GM19351 (cell line): ENCODE data around the gene HCRTR1.

Source experiments
- ATAC-seq: cut with Tn5 transposase; IDR thresholded peaks from one replicate; pipeline ENCODE4 v1.9.1; 2021; ENCODE audit warnings: mild to moderate bottlenecking, moderate library complexity; ENCODE audit not compliant: unreplicated experiment

The HCRTR1 gene

DNA sequence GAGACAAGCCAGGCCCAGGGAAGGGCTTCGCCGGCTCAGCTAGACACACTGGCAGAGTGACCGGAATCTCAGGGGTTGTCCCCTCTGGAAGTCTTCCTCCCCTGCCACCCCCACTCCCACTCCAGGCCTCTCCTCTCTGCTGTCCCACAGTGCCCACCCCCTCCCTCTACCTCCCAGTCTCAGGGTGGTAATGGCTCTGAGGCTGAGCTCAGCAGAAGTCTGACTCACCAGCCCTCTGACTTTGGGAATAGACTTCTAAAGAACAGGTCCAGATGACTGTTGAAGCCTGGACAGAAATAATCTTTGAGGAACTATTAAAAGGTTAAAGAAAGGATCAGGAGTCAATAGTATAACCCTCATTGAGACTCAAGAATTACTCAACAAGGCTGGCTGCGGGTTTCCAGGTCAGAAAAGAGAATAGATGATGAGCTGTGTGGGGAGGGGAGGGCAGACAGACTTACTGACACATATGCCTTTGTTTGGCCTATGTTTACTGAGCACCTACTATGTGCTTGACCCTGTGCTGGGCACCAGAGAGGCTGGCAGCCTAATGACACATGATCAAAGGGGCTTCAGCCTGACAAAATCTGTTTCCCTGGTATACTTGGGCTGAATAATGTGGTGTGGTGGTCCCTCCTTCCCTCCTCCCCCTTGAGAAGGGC, 8.2 kb downstream of the HCRTR1 start:
- no peak for ATAC-seq

DNA sequence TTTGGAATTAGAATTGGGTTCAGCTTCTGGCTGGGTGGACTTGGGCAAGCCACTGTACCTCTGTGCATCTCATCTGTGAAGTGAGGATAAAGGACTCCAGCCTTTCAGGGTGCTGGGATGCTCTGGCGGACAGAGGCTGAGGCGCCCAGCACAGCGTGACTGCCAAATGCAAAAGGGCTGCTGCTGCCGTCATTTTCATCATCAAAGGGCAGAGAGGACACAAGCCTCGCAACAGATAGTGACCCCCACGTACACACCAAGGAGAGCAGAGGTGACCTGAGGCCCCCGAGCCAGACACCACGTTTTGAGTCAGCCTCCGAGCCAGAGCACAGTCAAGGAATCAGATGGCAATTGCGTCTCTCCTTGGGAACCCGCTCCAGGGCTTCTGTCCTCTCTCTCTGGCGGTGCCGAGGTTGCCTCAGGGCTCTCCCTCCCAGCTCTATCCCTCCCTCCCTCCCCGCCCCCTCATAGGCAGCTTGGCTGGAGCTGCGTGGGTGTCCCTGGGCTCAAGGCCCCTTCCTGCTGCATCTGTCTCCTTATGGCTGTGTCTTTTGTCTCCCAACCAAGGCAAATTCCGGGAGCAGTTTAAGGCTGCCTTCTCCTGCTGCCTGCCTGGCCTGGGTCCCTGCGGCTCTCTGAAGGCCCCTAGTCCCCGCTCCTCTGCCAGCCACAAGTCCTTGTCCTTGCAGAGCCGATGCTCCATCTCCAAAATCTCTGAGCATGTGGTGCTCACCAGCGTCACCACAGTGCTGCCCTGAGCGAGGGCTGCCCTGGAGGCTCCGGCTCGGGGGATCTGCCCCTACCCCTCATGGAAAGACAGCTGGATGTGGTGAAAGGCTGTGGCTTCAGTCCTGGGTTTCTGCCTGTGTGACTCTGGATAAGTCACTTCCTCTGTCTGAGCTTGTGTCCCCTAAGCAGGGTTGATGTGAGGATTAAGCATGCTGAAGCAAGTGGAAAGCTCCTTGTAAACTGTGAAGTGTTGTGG, 9.0 kb downstream of the HCRTR1 start:
- no peak for ATAC-seq

DNA sequence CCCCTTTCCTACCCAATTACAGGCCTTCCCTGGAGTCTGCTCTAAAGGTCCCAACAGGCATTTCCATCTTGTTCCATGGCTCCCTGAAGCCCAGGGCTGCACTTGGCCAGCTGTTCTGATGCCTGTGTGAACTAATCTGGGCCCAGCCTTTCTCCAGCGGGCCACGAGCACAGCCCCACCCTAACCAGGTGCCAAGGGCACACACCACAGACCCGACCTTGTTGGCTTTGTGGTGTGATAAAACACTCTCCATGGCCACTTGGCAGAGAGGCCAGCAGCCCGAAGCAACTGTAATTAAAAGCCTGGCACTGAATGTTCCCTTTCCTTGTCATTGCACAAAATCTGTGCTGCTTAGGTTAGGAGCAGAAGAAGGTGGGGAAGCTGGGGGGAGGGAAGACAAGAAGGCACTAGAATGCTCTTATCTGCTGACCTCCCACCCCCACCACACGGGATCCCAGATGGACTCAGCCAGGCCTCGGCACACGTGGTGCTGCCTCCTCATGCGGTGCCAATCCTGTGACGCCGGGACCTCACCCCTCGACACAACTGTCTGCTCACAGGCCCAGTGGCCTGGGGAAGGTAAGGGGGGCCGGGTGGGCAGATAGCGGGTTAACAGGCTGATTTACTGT, 9.9 kb downstream of the HCRTR1 start:
- no peak for ATAC-seq

DNA sequence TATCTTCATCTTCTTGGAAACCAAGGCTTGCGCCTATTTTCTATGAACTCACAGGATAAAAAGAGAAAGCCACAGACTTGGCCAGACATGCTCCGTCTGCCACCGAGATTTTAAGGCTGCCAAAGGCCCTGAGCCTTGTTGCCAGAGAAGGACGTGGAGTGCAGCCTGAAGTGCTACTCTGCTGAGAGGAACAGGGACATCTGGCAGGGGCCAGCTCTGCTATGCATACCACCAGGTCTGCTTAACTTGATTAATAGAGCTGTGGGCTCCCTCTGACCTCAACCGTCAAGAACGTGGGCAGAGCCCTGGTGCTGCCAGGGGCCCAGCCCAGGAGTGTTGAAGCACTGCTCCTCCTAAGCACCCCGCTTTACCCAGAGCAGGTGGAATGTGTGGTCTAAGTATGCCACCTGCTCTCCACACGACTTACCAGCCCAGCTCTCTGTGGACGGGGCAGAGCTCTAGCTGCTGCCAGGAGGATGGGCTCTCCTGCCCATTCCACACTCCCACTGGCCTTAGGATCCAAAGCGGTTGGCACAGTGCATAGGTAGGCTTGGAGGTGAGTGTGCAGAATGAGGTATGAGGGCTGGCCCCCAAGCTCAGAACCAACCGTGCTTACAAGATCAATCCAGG, 10.6 kb downstream of the HCRTR1 start:
- ATAC-seq = no peak

DNA sequence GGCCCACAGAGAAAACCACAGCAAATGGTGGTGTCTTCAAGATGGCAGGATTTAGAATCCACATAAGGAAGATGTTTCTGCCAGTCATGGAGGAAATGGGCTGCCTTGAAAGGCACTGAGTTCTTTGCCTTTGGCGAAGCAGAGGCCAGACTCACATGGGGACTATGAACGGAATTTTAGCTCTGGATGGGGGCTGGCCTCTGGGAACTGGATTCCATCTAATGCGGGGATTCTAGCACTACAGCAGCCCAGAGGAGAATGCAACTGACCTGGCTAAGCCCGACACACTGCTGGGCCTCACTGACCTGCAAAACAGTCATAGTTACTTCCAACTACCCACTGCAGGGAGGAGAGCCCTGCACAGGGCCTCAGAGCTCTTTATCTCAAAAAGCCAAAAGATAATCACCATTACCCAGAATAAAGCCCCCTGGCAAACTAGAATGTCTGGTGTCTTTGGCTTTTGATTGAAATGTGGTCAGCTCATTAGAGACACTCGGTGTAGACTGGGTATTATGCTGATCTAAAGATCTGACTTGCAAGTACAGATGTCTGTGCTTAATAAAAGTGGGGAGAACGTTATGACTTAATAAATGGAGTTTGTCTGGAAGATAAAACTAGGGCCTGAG, 11.6 kb downstream of the HCRTR1 start:
- no peak for ATAC-seq

DNA sequence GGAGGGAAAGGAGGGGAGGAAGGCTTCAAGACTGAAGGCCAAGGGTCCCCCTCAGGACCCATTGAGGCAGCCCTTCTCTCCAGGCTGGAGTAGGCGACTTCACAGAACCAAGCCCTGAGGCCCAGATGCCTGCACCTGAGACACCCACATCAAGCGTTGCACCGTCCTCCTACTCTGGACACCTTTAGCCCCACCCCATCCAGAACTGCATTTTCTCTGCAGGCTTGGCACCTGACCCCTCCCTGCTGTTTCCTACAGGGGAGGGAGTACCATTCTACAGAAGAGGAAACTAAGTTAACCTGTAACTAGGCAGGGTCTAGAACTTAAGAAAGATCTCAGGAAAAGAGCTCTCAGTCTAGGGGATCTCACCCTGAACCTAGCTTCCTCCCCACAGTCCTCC, 15.2 kb downstream of the HCRTR1 start:
- ATAC-seq = no peak

DNA sequence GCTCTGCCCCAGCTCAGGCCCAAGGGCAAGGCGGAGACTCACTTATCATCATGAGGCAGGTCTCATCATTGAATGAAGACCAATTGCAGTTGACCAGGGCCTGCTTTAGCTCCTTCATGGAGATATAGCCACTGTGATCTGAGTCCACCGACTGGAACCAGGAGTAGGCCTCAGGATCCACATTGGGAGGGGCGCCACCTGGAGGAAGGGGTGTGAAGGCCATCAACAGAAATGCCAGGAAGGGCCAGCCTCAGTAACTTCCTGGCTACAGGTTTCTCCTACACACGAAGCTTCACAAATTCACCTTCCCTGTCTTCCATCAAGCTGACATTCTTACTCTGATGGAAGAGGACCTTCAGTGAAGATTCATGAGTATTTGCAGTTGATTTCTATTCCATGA, 15.6 kb downstream of the HCRTR1 start:
- no peak for ATAC-seq

DNA sequence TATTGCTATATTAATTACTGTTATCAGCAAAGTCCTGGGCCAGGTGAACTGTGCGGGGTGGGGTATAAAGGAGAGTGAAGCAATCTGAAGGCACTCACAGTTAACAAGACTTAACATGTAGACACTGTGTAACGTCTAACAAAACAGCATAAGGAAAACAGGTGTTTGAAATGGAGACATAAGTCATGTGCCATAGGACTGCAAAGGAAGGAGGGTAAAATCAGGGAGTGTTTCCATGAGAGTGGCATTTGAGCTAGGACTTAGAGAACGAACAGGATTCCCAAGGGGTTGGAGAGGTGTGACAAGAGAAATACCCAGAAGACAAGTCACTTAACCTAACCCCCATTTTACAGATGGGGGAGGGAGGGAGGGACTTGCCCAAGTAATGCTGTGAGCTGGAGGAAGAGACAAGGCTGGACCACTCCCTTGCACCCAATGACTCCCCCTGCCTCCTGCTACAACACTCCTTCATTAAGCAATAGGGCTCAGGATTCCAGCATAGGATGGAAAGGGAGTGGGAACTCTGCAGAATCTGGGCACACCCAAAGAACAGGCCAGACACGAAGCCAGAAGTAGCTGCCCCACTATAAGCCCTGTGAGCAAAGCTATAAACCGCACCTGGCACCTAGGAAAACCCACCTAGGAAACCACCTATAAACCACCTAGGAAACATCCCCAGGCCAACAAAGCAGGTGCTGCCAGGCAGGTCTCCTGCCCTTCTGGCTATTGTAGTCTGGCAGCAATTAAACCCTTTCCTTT, 20.6 kb downstream of the HCRTR1 start:
- ATAC-seq = no peak

DNA sequence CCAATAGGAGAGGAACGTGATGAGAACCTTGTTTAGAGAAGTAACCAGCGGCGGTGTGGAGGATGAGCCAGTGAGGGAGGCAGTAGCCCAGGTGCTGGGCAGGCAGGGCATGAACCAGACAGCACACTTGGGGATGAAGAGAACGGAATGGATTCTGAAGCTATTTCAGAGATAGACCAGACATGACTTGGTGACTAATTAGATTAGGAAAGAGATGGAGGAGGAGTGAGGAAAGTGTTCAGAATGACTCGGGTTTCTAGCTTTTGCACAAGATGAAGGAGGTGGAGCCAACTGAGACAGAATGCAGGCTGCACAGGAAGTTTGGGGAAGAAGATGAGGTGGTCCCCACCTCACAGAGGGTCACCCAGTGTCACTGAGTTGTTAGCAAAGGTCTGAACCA, 22.1 kb downstream of the HCRTR1 start:
- ATAC-seq = no peak

DNA sequence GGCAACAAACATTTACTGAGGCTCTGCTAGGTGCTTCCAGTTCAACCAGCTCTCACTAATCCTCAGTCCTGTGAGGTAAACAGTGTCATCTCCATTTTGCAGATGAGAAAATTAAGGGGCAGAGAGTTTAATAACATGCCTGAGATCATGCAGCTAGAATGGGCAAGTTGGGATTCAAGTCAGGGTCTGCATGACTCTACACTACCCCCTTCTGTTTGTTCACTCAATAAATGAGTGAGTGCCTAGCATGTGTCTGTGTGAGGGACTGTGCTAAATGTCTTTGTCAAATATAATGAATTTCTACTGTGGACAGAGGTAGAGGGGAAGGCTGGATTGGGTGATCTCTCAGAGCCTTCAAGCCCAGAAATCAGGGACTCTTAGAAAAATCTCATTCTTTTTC, 22.7 kb downstream of the HCRTR1 start:
- no peak for ATAC-seq

DNA sequence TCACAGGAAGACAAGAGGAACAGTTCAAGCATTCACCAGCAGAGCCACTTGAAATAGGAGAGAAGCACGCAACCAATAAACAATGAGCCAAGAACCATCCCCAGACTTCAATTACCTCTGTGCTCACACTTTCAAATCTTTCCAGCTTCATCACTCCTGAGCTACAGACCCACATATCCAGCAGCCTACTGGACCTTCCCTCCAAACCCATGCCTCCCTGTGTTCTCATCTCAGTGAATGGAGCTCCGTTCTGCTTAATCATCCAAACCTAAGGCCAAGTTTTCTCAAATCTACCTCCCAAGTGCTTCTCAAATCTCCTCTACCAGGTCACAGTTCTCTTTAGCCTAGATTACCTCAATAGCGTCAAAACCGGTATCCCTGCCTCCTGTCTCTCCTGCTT, 23.5 kb downstream of the HCRTR1 start:
- ATAC-seq = no peak

DNA sequence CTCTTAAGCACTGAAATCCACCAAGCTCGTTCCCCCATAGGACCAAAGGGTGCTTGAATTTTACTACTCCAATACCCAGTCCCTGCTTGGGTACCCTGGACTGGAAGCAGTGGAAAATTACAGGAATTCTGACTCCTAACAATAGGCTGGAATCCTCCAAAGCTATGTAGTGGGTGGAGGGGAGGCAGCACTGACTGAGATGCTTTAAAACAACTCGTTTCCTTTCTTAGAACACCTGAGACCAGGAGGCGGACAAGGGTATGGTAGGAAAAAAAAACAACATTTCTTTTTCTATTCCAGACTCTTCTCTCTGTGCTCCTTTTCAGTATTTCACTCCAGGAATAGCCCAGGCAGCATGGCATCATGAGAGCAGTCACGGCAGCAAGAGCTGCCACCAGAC, 24.9 kb downstream of the HCRTR1 start:
- ATAC-seq = no peak

DNA sequence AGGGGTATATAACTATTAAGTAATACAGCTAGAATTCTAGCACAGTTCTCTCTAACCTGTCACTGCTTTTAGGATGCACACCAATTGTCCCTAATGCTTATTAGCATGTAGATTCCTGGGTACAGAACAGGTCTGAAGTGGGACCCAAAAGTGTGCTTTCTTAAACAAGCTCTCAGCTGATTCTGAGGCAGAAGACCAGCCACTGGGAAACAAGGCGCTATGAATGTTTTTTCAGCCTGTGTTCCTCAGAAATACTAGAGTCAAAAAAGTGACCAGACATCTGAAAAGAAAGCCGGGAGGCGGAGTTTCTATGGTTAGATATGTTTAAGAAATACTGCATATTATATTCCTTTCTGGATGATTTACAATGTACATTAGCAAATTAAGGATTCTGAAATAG, 25.4 kb downstream of the HCRTR1 start:
- no peak for ATAC-seq

DNA sequence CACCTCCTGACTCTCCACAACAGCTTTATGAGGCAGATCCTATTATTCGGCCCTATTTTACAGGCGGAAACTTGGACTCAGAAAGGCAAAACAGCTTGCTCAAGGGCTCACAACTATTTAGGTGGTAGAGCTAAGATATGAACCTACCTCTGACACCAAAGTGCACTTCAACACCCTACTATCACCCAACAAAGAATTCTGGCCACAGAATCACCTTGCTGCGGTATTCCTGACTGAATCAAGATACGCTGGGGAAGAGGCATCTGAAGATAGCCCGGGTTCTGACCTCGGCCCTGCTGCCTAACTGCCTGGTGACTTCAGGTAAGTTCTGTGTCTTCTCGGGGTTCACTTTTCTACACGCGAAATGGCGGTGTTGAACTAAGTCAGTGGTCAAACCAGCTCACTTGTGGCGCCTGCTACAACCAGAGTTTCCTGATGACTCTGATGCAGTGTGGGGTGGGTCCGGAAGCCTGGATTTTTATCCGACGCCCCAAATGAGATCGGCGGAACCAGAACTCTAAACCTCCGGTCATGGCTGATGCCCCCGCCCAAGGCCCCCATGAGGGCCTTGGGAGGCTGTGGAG, 26.6 kb downstream of the HCRTR1 start:
- ATAC-seq = peak; percentile 31

DNA sequence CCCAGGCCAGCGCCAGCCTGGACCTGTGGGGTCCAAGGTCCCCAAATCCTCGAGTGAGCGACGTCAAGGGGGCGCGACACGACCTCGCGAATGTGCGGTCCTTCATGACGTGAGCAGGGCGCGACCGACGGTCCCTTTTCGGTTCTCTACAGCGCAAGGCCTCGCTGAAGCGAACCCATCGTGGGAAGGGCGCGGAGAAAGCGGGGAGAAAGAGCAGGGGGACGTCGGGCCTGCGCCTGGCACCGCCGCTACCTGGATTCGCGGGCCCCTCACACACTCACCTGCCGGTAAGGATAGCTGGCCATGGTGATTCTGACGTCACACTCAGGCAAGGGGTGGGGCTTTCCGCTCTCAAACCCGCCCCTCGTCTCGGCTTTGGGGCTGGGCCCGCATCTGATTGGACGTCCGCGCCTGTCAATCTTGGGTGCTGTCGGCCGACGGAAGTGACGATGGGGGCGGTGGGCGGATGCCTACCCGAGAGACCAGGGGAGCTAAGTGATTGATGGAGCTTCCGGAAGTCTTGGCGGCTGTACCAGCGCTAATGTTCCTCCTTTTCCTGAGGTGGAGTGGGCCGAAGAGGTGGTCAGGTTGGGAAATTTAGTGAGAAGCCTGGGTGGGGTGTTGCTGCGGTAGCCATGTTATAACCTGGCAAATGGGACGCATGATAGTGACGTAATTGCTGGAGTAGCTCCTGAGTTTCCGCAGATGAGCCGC, 27.2 kb downstream of the HCRTR1 start, which contains the start of gene PEF1:
PEF1 (minus strand) TSS at position 317 of the 714 bp plus-strand sequence; CDS start at position 305, 12 bp downstream.
- peak; percentile 94 for ATAC-seq

DNA sequence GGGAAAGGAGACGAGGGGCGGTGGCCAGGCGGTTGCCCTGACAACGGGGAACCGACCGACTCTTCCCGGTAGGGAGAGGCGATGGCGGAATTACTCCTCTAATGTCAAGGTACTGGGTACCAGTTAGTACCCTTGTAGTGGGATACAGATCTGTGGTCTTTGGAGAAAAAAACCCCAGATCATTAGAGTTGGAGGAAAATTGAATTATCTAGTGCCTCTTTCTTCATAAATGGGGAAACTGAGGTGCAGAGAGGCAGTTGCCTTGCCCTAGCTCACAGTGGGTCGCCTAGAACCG, 27.7 kb downstream of the HCRTR1 start:
- ATAC-seq = no peak

DNA sequence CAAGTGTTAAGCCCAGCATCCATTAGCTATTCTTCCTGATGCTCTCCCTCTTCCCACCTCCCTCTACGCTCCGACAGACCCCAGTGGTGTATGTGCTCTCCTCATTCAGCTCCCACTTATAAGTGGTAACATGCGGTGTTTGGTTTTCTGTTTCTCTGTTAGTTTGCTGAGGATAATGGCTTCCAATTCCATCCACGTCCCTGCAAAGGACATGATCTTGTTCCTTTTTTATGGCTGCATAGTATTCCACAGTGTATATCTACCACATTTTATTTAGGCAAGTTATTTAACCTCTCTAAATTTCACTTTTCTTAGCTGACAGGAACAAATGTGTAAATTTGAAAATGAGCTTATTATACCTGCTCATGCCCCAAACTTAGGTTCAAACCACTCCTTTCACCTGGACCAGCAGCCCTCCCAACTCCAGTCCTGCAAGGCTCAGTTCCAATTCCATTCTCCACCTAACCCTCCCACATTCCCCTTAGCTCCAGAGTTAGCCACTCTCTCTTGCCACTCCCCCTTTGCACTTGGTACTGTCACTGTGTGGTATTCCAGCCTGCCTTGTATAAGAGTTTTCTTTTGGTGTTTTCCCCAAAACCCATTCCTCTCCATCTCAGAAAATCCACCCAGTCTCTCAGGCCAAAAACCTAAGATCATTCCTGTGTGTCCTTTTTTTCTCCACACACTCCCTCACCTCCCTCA, 28.9 kb downstream of the HCRTR1 start:
- no peak for ATAC-seq

DNA sequence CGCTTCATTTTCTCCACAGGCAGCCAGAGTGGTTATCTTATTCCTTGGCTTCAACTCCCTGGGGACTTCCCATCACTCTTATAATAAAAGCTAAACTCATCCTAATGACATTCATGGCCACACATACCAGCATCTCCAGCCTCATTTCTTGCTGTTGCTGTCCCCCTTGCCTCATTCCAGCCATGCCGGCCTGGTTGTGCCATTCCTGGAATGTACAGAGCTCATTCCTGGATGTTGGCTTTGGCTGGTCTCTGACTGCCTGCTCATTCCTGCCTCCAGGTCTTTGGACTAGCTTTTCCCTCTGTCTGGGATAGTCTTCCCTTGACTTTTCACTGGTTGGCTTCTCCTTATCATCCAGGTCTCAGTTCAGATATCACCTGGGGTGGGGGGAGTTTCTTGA, 29.6 kb downstream of the HCRTR1 start:
- ATAC-seq = no peak

DNA sequence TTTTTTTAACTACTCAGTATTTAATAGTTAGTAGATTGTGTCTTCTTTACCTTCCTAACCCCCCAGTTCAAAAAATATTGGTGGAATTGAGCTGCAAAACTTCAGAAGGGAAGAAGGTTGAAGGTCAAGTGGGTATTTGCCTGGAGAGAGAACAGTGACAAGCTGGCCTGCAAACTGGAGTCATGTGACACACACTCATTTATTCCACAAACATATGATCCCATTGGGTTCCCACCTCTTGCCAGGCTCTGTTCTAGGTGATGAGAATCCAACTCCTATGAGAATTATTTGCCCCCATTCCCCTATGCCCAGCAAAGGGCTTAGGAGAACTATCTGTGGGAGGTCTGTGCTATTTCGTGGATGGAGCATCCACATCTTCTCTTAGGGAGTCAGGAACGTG, 30.7 kb downstream of the HCRTR1 start:
- no peak for ATAC-seq
